ENCODE data around the gene FH.

DNA sequence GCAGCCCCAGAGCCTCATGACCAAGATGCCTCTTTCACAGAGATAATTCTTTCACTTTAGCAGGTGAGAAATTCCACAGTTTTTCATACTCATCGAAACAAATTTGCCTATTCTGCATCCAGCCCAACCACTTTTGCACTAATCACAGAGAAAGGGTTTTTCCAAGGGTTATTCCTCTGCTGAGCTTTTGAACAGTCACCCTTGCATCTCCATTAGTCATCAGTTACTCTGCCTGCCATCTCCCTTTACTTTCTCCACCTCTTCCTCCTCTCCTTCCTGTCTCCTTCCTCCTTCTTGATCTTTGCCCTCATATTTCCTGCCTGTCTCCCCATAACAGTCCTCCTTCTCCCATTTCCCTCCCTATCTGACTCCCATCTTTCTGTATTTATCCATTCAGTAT is 43.9 kb downstream of the FH start:
- TF ChIP-seq, protein P1, sequence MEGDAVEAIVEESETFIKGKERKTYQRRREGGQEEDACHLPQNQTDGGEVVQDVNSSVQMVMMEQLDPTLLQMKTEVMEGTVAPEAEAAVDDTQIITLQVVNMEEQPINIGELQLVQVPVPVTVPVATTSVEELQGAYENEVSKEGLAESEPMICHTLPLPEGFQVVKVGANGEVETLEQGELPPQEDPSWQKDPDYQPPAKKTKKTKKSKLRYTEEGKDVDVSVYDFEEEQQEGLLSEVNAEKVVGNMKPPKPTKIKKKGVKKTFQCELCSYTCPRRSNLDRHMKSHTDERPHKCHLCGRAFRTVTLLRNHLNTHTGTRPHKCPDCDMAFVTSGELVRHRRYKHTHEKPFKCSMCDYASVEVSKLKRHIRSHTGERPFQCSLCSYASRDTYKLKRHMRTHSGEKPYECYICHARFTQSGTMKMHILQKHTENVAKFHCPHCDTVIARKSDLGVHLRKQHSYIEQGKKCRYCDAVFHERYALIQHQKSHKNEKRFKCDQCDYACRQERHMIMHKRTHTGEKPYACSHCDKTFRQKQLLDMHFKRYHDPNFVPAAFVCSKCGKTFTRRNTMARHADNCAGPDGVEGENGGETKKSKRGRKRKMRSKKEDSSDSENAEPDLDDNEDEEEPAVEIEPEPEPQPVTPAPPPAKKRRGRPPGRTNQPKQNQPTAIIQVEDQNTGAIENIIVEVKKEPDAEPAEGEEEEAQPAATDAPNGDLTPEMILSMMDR (conservative IDR thresholded peaks at IDR 0.05; ENCODE audit: low read depth, low read length), result no peak
- no peak for TF ChIP-seq EZH2 (IDR thresholded peaks at IDR 0.05; ENCODE audit: borderline replicate concordance, low read depth, low read length, poor library complexity, severe bottlenecking)

All from A673 (cell line).